MV-4-11 (cell line): Measurements from ENCODE around the gene GPR18.

Experiments used
- DNase-seq: peaks from one replicate; lab custom pipeline; 2025; lab: John Stamatoyannopoulos, UW

The GPR18 gene

GRCh38 chr13:99207511-99207910 is 50.7 kb downstream of the GPR18 start:
- DNase-seq = no peak

GRCh38 chr13:99206873-99207272 is 51.3 kb downstream of the GPR18 start:
- no peak for DNase-seq

GRCh38 chr13:99206226-99206625 is 52.0 kb downstream of the GPR18 start:
- DNase-seq = no peak

- DNase-seq = no peak
These were observed 52.5 kb downstream of the GPR18 start for GRCh38 chr13:99205621-99206220.
